ENCODE measurements around the gene CSRNP2.

CSRNP2 gene

GRCh38 chr12:51077930-51078329 lies 5.5 kb downstream of the CSRNP2 start:
- no peak overlapping the region for H3K4me3 ChIP-seq (replicated peaks; ENCODE audit: low read depth, low read length)
- DNase-seq (ENCODE audit: extremely low read depth, low read depth): no peak
- TF ChIP-seq CTCF (IDR thresholded peaks at IDR 0.05; ENCODE audit: low read depth, low read length, missing control alignments): no peak

- TF ChIP-seq CTCF (IDR thresholded peaks at IDR 0.05; ENCODE audit: low read depth, low read length, missing control alignments): no peak
- DNase-seq (ENCODE audit: extremely low read depth, low read depth): no peak
- no peak overlapping the region for H3K4me3 ChIP-seq (replicated peaks; ENCODE audit: low read depth, low read length)
Observed at GRCh38 chr12:51076236-51076930, 7.0 kb downstream of the CSRNP2 start.

GRCh38 chr12:51075390-51075789 lies 8.0 kb downstream of the CSRNP2 start:
- no peak overlapping the region for H3K4me3 ChIP-seq (replicated peaks; ENCODE audit: low read depth, low read length)
- DNase-seq (ENCODE audit: extremely low read depth, low read depth): no peak
- no peak for TF ChIP-seq CTCF (IDR thresholded peaks at IDR 0.05; ENCODE audit: low read depth, low read length, missing control alignments)

GRCh38 chr12:51071663-51072062 lies 11.7 kb downstream of the CSRNP2 start:
- no peak for DNase-seq (ENCODE audit: extremely low read depth, low read depth)
- H3K4me3 ChIP-seq (replicated peaks; ENCODE audit: low read depth, low read length): no peak overlapping the region
- no peak for TF ChIP-seq CTCF (IDR thresholded peaks at IDR 0.05; ENCODE audit: low read depth, low read length, missing control alignments)

GRCh38 chr12:51070004-51070403 lies 13.4 kb downstream of the CSRNP2 start:
- H3K4me3 ChIP-seq (replicated peaks; ENCODE audit: low read depth, low read length): no peak overlapping the region
- TF ChIP-seq CTCF (IDR thresholded peaks at IDR 0.05; ENCODE audit: low read depth, low read length, missing control alignments): no peak
- DNase-seq (ENCODE audit: extremely low read depth, low read depth): no peak

- no peak for TF ChIP-seq CTCF (IDR thresholded peaks at IDR 0.05; ENCODE audit: low read depth, low read length, missing control alignments)
- DNase-seq (ENCODE audit: extremely low read depth, low read depth): no peak
- H3K4me3 ChIP-seq (replicated peaks; ENCODE audit: low read depth, low read length): no peak overlapping the region
Observed at GRCh38 chr12:51067771-51068170, 15.6 kb downstream of the CSRNP2 start.

- no peak for DNase-seq (ENCODE audit: extremely low read depth, low read depth)
- no peak overlapping the region for H3K4me3 ChIP-seq (replicated peaks; ENCODE audit: low read depth, low read length)
- TF ChIP-seq CTCF (IDR thresholded peaks at IDR 0.05; ENCODE audit: low read depth, low read length, missing control alignments): no peak
Observed at GRCh38 chr12:51067229-51067628, 16.2 kb downstream of the CSRNP2 start.
